Uterus (tissue), 2 donors: Measurements from ENCODE around the gene CUL4A.

ENCODE experiments used
- POLR2A ChIP-seq, 2 donors: fragments of 450-650 bp; IDR thresholded peaks; one replicate each; pipeline ENCODE4 v1.6.1; 2016; ENCODE audit warnings: antibody characterized with exemption in 2 of 2, mild to moderate bottlenecking in 1 of 2, moderate library complexity in 1 of 2
- TF ChIP-seq, protein P1 (sequence below), 4 experiments: fragments of 200-600 bp in 2 of 4; fragments of 450-650 bp in 2 of 4; sonication (generic) in 2 of 4; IDR thresholded peaks; one replicate each; pipeline ENCODE4 v1.5.1; 2016 to 2019; ENCODE audit warnings: antibody characterized with exemption in 4 of 4, mild to moderate bottlenecking in 2 of 4, moderate library complexity in 1 of 4

DNA sequence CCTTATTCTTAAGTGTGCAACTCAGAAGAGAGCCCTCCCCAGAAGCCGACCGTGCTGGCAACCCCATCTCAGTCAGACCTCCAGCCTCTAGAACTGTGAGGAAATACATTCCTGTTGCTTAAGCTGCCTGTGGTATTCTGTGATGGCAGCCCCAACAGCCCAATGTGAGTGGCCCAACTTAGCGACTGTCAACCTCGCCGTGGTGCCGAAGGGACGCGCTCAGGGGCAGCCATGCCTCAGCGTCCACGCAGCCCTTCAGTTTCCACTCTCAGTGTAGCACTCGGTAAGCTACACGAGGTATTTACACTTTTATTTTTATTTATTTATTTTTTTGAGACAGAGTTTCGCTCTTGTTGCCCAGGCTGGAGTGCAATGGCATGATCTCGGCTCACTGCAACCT lies 32.6 kb upstream of the CUL4A start:
- TF ChIP-seq, protein P1, sequence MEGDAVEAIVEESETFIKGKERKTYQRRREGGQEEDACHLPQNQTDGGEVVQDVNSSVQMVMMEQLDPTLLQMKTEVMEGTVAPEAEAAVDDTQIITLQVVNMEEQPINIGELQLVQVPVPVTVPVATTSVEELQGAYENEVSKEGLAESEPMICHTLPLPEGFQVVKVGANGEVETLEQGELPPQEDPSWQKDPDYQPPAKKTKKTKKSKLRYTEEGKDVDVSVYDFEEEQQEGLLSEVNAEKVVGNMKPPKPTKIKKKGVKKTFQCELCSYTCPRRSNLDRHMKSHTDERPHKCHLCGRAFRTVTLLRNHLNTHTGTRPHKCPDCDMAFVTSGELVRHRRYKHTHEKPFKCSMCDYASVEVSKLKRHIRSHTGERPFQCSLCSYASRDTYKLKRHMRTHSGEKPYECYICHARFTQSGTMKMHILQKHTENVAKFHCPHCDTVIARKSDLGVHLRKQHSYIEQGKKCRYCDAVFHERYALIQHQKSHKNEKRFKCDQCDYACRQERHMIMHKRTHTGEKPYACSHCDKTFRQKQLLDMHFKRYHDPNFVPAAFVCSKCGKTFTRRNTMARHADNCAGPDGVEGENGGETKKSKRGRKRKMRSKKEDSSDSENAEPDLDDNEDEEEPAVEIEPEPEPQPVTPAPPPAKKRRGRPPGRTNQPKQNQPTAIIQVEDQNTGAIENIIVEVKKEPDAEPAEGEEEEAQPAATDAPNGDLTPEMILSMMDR (IDR thresholded peaks at IDR 0.05), result no peak
- TF ChIP-seq POLR2A (IDR thresholded peaks at IDR 0.05), result no peak
